HG03460 (cell line): ENCODE measurements around the gene GCNT2.
"Not testable (repeated sequence)": the region's sequence is repeated elsewhere in the genome, so short reads cannot be mapped to it uniquely, and the experiment has no call there.

Source experiments
- ATAC-seq: cut with Tn5 transposase; IDR thresholded peaks from one replicate; pipeline ENCODE4 v1.9.1; 2021; ENCODE audit not compliant: unreplicated experiment

The GCNT2 gene

DNA sequence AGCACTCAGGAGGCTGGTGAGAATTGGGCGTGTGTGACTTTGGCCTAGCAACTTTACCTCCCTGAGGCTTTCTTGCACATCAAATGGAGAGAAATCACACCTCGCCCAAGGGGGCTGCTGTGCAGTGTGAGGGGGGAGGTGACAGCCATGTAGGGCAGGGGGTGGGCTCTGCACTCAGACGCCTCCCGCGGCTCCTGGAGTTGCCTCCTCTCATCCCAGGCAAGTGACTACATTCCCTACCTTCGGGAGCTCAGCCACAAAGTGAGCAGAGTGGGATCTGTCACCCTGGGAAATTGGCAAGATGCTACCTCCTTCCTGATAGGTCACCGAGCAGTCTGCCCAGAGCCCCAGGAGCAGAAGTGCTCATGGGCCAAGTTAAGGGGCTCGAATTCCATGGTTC, 56.0 kb downstream of the GCNT2 start:
- ATAC-seq, result no peak

DNA sequence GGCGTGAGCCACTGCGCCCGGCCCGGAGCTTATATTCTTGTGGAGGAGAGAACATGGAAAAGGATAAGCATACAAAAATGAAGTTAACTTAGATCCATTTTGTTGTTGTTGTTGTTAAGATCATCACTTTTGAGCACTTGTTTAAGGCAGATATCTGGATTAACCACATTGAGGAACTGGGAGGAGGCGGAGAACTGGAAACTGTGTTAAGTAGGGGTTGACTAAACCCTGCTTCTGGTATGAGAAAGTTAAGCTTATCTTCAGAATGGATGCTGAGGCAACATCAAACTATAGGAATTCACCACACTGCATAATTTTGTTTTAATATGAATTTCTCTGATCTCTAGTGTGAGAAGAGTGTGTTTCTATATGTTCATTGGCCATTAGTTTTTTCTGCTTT, 57.6 kb downstream of the GCNT2 start:
- ATAC-seq, result no peak

DNA sequence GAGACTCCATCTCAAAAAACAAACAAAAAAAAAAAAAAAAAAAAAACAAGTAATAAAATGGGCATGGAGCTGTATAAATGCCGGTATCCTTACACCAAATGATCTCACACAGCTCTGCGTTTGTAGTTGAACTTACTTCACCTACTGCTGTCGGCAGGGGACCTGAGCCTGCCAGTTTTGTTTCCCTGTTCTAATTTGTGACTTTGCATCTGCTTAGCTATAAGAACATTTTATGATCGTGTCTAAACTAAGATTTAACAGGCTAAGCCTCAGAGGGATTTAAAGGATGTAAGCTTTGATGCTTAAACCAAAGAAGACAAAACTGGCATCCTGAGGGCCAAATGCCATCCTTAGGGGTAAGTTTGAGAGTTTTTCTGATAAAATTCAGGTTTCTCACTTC, 58.7 kb downstream of the GCNT2 start:
- ATAC-seq, result no peak

DNA sequence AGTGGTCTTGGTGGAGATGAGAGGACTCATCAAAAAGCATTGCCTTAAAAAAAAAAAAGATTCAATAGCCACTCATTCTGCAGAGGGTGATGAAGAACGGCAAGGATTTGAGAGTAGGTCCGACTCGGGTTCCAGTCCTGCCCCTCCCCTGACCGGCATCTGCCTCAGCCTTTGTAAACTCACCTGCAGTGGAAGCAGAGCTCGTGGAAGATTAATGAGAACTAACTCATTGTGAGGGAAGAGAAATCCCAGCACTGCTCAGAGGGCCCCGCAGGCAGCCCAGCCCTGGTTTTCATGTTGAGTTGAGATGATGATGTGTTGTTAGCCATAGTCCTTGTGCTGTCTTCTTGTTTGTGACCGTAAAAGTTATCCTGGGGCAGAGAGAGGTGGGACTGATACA, 59.4 kb downstream of the GCNT2 start:
- ATAC-seq, result no peak

DNA sequence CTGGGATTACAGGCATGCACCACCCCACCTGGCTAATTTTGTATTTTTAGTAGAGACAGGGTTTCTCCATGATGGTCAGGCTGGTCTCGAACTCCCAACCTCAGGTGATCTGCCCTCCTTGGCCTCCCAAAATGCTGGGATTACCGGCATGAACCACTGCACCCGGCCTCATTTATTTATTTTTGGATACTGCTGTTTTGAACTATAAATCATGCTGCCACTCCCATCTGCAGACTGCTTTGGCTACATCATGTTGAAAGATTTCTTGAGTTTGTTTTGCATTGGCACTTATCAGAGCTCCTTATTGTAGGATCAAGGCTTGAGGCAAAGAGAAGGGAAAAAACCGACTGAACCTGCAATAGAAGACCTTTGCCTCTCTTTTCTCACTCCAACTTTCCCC, 60.3 kb downstream of the GCNT2 start:
- ATAC-seq, result not testable (repeated sequence)

DNA sequence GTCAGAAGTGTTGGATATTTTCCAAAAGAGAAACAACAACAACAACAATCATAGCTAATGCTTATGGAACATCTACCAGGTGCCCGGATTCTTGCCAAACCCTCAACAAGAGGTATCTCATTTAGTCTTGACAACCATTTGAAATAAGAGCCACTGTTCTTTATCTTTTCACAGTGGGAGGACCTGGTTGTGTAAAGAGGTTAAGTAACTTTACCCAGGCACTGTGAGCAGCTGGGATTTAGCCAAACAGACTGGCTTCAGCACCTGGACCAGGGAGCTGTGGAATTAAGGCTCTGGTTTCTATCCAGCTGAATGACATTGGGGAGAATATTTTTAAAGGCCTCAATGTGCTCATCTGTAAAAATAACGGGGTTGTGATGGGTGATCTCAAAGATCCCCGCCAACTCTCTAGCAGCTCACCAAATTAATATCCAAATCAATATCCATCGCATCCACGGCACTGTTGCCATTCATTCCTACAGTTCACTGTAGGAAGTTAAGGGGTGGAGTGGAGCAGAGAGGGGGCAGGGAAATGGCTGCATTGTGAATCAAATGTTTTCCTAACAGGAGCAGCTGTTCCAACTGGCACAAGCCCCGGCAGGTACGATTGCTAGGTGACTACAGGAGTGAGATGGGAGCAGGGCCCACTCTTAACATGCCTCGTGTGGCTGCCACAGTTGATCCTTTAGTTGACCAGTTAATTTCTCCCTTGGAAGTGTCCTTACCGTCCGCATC, 61.8 kb downstream of the GCNT2 start:
- no peak for ATAC-seq

DNA sequence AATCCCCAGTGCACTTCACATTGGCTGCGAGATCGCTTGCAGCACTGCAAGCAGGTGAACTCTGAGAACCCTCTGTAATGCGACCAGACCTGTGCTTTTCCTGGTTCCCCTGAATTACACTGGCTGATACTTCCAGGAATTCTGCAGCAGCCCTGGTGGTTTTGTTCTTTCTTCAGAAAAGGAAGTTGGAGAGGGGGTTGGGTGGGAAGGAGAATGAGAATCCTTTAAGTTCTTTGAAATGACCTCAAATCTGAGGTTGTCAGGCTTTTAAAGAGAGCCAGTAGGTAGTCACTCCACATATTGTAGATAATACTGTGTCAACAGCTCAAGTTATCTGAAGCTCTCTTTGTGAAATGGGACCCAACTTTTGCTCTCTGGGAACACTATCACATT, 62.4 kb downstream of the GCNT2 start:
- ATAC-seq, result no peak

DNA sequence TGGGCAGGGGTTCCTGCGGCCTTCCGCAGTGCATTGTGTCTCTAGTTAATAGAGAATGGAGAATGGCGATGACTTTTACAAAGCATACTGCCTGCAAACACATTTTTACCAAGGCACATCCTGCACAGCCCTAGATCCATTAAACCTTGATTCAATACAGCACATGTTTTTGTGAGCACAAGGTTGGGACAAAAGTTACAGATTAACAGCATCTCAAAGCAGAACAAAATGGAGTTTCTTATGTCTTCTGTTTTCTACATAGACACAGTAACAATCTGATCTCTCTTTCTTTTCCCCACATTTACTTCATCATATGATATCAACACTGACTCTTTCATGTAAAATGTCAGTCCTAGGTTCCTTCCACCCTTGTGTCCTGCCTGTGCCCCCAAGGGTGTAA, 63.5 kb downstream of the GCNT2 start:
- ATAC-seq, result no peak

DNA sequence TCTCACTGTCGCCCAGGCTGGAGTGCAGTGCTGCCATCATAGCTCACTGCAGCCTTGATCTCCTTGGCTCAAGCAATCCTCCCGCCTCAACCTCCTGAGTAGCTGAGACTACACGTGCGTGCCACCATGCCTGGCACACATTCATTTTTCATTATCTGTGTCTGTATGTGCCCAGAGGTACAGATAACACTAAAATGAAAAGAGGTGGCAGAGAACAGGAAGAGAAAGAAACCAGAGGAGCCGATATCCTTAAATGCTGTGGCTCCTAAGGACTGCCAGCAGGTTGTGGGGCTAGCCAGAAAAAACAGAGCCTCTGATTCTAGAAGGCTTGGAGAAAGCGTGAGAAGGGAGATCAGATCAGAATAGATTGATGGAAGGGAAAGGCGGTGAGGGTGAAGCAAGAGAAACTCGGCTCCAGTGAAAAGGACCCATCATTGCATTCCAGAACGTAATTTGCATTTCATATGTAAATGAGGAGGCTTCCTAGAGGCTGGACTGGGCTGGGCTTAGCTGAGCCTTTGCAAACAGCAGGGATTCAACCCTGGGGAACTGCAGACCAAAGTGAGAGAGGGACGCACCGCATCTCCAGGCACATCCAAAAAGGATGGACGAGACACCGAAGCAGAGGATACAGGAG, 64.2 kb downstream of the GCNT2 start:
- no peak for ATAC-seq

DNA sequence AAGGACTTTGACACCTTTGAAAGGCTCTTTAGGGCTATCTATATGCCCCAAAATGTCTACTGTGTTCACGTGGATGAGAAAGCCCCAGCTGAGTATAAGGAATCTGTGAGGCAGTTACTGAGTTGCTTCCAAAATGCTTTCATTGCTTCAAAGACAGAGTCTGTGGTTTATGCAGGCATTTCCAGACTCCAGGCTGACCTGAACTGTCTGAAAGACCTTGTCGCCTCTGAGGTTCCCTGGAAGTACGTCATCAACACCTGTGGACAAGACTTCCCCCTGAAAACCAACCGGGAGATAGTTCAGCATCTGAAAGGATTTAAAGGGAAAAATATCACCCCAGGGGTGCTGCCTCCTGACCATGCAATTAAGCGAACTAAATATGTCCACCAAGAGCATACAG, 65.2 kb downstream of the GCNT2 start:
- no peak for ATAC-seq

DNA sequence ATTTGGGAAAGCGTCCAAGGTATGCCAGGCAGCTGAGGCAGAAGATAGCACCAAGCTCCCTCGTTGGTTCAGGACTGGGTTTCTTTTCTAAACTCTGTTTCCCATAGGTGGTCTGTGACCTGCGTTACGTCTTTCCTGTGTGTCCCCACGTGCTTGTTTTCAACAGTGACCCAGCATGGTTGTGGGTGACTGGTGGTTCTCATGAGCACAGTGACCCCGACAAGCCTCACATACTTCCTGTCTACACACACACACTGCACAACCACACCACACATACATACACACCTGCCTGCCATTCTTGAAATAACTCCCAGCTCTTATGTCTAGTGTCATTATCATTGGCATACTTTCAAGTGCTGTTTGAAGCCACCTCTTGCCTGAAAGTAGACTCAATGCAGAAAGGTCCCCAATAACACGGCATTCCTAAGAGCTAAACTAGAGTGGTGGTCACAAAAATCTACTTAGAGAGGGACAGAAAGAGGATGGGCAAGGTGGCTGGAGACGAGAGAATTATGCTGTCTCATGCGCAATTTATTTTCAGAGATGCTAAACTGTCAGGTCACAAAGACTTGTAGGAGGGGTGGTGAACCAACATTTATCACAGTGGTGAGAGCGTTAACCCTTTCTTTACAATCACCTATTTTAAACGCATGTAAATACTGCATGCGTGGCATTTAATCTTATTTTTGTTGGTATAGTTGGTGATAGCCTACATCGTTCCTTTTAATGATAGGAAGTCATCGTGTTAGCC, 66.7 kb downstream of the GCNT2 start:
- no peak for ATAC-seq

DNA sequence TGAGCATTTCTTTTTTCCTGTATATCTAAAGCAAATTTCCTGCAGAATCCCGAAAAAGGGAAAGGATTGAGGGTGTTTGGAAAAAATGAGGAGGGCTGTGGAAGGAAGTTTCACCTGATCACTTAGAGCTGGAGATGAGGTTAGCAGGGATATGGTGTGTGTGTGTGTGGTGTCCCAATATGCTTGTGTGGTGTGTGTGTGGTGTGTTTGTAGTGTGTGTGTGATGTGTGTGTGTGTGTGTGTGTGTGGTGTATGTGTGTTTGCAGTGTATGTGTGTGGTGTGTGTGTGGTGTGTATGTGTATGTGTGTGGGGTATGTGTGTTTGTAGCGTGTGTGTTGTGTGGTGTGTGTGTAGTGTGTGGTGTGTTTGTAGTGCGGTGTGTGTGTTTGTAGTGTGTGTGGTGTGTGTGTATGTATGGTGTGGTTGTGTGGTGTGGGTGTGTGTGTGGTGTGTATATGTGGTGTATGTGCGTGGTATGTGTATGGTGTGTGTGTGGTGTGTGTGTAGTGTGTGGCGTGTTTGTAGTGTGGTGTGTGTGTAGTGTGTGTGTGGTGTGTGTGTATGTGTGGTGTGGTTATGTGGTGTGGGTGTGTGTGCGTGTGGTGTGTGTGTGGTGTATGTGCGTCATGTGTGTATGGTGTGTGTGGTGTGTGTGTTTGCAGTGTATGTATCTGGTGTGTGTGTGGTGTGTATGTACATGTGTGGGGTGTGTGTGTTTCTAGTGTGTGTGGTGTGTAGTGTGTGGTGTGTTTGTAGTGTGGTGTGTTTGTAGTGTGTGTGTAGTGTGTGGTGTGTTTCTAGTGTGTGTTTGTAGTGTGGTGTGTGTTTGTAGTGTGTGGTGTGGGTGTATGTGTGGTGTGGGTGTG, 67.6 kb downstream of the GCNT2 start:
- no peak for ATAC-seq

DNA sequence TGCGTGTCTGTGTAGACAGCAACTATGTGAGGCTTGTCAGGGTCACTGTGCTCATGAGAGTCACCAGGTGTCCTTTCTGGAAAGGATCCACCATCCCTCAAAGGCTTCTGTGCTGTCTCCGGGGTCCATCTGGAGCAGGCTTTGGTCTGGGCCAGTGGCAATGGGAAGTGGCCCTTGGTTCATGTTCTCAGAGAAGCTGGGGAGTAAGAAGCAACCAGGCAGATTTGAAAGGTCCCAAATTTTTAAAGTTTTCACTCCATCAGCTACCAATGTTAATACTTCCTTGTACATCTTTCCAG, 68.2 kb downstream of the GCNT2 start:
- ATAC-seq, result no peak

DNA sequence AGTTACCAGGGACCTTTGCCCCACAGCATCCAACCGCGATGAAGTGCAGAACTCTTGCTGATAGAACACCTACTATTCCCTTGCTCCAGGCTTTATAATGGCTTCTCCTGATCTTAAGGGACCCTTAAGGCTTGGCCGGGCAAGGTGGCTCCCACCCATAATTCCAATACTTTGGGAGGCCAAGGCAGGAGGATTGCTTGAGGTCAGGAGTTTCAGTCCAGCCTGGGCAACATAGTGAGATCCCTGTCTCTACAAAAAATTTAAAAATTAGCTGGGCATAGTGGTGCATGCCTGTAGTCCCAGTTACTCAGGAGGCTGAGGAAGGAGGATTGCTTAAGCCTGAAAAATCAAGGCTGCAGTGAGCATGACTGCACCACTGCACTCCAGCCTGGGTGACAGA, 68.8 kb downstream of the GCNT2 start:
- no peak for ATAC-seq

DNA sequence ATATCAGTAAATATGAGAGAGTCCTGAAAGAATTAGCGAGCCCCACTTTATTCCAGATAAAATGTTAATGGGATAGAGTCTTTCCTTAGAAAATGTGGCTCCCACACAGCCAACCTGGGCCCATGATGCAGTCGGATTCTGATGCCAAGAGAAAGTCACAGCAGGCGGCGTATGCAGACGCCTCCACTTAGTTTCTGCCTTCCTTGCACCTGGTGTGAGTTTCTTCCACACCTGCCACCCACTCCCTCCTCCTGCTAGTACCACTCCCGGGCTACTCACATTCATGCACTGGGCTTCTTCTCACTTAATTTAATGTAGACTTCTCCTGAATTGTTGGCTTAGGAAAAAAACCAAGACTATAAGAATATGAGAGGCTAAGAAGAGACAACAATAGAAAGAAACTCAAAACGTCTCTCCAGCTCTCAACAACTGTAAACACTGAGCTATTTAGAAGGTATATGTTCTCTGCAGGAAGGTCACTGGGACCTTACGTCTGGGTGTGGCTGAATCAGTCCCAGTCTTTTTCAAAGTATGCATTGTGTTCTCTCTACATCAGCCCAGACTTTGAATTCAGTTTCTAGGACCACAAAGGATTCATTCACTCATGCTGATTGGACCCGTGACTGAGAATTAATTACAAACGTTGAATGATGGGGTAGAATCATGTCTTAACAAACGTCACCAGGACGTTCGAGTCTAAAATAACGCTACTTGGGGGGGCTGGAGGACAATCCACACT, 70.4 kb downstream of the GCNT2 start:
- ATAC-seq, result no peak

DNA sequence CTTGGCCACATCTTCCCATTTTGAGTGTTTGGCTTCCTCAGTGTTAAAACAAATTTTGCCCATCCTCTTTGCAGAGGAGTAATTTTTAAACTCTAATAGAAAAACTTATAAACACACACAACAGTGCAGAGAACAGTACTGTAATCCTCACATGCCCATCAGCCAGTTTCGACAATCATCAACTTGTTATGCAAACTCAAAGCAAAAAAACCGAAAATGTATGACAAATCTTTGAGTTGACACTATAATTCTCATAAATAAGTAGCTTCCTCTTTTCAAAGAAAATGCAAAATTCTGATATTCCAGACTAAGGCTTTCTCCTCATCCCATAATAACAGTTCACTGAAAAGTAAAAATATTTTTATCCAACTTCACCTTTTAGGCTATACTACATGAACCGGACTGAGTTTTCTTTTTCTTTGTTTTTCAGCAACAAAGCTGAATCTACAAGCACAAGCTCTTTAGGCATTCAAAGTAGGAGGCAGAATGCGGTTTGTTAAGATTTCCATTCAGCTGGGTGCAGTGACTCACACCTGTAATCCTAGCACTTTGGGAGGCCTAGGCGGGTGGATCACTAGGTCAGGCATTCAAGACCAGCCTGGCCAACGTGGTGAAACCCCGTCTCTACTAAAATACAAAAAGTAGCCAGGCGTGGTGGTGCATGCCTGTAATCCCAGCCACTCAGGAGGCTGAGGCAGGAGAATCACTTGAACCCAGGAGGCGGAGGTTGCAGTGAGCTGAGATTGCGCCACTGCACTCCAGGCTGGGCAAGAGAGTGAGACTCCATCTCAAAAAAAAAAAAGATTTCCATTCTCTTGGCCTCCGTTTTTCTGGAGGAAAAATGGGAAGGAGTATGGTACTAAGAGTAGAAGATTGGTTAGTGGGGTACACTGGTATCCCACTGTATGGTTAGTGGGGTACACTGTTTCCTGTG, 74.8 kb downstream of the GCNT2 start:
- no peak for ATAC-seq

DNA sequence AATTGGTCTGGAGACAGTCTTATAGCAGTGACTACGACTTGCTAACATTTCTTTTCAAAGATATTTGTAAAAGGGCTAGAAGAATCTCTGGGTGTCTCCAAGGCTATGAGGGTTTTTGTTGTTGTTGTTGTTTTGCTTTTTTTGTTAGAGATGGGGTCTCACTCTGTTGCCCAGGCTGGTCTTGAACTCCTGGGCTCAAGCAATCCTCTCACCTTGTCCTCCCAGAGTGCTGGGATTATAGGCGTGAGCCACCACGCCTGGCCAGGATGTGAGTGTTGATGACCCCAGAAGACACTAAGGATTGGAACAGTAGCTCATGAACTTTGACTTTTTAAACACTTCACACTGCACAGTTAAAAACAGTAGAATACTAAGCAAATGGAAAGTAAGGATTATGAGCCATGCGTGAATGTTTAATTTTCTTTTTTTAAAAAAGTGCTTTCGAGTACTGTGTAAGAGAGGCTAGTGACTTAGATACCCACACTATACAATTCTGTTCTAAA, 76.4 kb downstream of the GCNT2 start:
- no peak for ATAC-seq

DNA sequence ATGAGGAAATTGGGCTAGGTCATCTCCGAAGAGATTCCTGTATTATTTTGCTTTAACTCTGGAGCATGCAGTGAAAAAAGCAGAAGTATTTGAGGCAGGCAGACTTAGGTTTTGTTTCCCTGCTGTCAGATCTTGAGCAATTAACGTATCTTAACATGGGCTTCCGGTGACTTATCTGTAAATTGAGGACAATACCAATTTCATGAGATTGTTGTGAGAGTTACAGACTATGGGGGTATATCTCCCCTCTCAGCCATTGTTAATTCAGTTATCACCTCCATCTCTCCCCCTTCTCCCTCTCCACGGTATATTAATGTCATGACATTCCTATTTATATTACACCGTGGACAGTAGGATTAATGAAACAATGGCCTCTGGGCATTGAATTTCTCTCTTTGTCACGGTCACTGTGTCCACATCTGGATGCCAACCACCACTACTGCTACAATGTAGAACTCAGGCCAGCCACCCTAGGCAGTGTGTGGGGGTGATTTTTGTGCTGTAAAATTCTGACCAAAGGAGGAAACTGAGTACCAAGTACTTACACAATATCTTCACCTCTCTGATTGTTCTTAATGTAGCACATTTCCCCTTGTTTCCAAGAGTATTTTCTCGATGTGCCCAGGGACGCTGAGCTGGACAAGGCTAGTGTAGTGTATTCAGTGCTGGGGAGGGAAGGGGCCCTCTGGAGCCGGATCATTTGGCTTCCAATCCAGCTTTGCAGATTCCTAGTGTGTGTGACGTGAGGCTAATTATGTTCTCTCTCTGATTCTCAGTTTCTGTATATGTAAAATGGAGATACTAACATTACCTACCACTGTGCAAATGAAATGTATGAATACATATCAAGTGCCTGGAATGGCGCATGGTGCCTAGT, 77.2 kb downstream of the GCNT2 start:
- ATAC-seq, result no peak

DNA sequence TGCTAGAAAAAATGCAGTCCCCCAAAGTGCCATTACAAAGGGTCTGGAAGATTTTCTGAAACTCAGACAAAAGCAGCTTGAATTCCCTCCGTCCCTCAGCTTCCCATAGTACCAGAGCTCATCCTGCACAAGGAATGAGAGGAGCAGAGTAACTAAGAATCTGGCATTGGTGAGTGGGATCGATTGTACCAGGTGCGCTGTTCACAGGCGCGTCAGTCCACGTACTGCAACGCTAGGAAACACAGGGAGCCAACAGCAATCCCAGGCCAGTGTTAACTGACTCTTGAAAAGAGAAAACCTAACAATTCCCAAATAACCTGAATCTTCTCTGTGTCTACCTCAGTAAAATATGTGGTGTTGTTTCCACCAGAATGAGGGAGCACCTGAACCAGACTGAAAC, 77.9 kb downstream of the GCNT2 start:
- ATAC-seq, result no peak
